ENCODE results near the gene LDB2. TPM values are rescaled to one million over a fixed set of nuclear protein-coding genes. Genes with fewer than 3 reads are reported as not detected.

Gene LDB2
- total and polyA plus RNA-seq, 5 experiments from 2014 or later, result 0.38 TPM; not detected in 4

- no peaks in the 10 kb centered on the region for H3K4me1 Mint-ChIP-seq
- no peak overlapping the region for H3K4me3 Mint-ChIP-seq
- no peak for DNase-seq
- H3K9me3 Mint-ChIP-seq, result no peaks in the 10 kb centered on the region
- no peaks in the 10 kb centered on the region for H3K36me3 Mint-ChIP-seq
- no peak overlapping the region for H3K27ac Mint-ChIP-seq
- H3K27me3 Mint-ChIP-seq, result peaks cover 0 to 9% (median 4%) of the 10 kb centered on the region in 5 donors
- ATAC-seq, result no peak
- POLR2A ChIA-PET, result no interaction called here
These were observed 70.4 kb downstream of the LDB2 start for GRCh38 chr4:16827794-16828724.

- no peak for ATAC-seq
- H3K27ac Mint-ChIP-seq, result no peak overlapping the region
- POLR2A ChIA-PET, result no interaction called here
These were observed 71.4 kb downstream of the LDB2 start for GRCh38 chr4:16827045-16827444.

GRCh38 chr4:16826406-16826910 lies 72.0 kb downstream of the LDB2 start:
- Mint-ChIP-seq H3K4me1 (no peaks in the 10 kb centered on the region), H3K36me3 (no peaks in the 10 kb centered on the region), H3K27ac (no peak overlapping the region)

More at GRCh38 chr4:16827045-16827444, 71.4 kb downstream of the LDB2 start:
- no peak overlapping the region for H3K4me3 Mint-ChIP-seq
- H3K27me3 Mint-ChIP-seq, result peaks cover 0 to 9% (median 4%) of the 10 kb centered on the region in 5 donors
- H3K4me1 Mint-ChIP-seq, result no peaks in the 10 kb centered on the region
- no peaks in the 10 kb centered on the region for H3K36me3 Mint-ChIP-seq
- no peaks in the 10 kb centered on the region for H3K9me3 Mint-ChIP-seq
- no peak for DNase-seq

GRCh38 chr4:16824278-16824806 lies 74.1 kb downstream of the LDB2 start:
- ATAC-seq (no peak), DNase-seq (no peak)
- H3K9me3 Mint-ChIP-seq, result no peaks in the 10 kb centered on the region
- no peak overlapping the region for H3K27ac Mint-ChIP-seq
- peaks cover 0 to 9% (median 1%) of the 10 kb centered on the region in 5 donors for H3K27me3 Mint-ChIP-seq
- no peaks in the 10 kb centered on the region for H3K36me3 Mint-ChIP-seq
- H3K4me3 Mint-ChIP-seq, result no peak overlapping the region
- H3K4me1 Mint-ChIP-seq, result no peaks in the 10 kb centered on the region
- POLR2A ChIA-PET, result no interaction called here

More at GRCh38 chr4:16826406-16826910, 72.0 kb downstream of the LDB2 start:
- no peak for DNase-seq
- peaks cover 0 to 9% (median 4%) of the 10 kb centered on the region in 5 donors for H3K27me3 Mint-ChIP-seq
- no peak for ATAC-seq
- no peaks in the 10 kb centered on the region for H3K9me3 Mint-ChIP-seq
- POLR2A ChIA-PET, result no interaction called here
- H3K4me3 Mint-ChIP-seq, result no peak overlapping the region

GRCh38 chr4:16820329-16820728 lies 78.1 kb downstream of the LDB2 start:
- POLR2A ChIA-PET, result no interaction called here
- no peak for ATAC-seq
- H3K4me1 Mint-ChIP-seq, result no peaks in the 10 kb centered on the region
- H3K36me3 Mint-ChIP-seq, result no peaks in the 10 kb centered on the region
- H3K27me3 Mint-ChIP-seq, result peaks cover 0 to 10% (median 4%) of the 10 kb centered on the region in 5 donors
- DNase-seq, result no peak
- H3K27ac Mint-ChIP-seq, result peak overlapping the region in 1 of 10 donors; percentile 16
- H3K4me3 Mint-ChIP-seq, result peak overlapping the region in 1 of 10 donors; percentile 16
- no peaks in the 10 kb centered on the region for H3K9me3 Mint-ChIP-seq

- no peak for ATAC-seq
- Mint-ChIP-seq H3K4me3 (no peak overlapping the region), H3K27me3 (peaks cover 0 to 10% (median 4%) of the 10 kb centered on the region in 5 donors), H3K9me3 (no peaks in the 10 kb centered on the region), H3K4me1 (no peaks in the 10 kb centered on the region), H3K36me3 (no peaks in the 10 kb centered on the region), H3K27ac (no peak overlapping the region)
- no peak for DNase-seq
- POLR2A ChIA-PET, result no interaction called here
These were observed 78.8 kb downstream of the LDB2 start for GRCh38 chr4:16819652-16820051.

- DNase-seq (no peak), ATAC-seq (no peak)
- no peaks in the 10 kb centered on the region for H3K36me3 Mint-ChIP-seq
- no peaks in the 10 kb centered on the region for H3K4me1 Mint-ChIP-seq
- POLR2A ChIA-PET, result no interaction called here
- H3K27me3 Mint-ChIP-seq, result peaks cover 0 to 10% (median 4%) of the 10 kb centered on the region in 5 donors
- no peaks in the 10 kb centered on the region for H3K9me3 Mint-ChIP-seq
- H3K27ac Mint-ChIP-seq, result no peak overlapping the region
- H3K4me3 Mint-ChIP-seq, result no peak overlapping the region
These were observed 80.4 kb downstream of the LDB2 start for GRCh38 chr4:16818005-16818404.

- Mint-ChIP-seq H3K27ac (no peak overlapping the region), H3K4me3 (no peak overlapping the region), H3K27me3 (peaks cover 0 to 10% (median 4%) of the 10 kb centered on the region in 5 donors), H3K4me1 (no peaks in the 10 kb centered on the region), H3K9me3 (no peaks in the 10 kb centered on the region), H3K36me3 (no peaks in the 10 kb centered on the region)
- POLR2A ChIA-PET, result no interaction called here
- no peak for DNase-seq
- no peak for ATAC-seq
These were observed 81.2 kb downstream of the LDB2 start for GRCh38 chr4:16817286-16817685.

- POLR2A ChIA-PET, result no interaction called here
- Mint-ChIP-seq H3K27ac (no peak overlapping the region), H3K9me3 (peaks cover 0 to 4% (median 0%) of the 10 kb centered on the region in 9 donors), H3K36me3 (no peaks in the 10 kb centered on the region), H3K4me3 (no peak overlapping the region), H3K27me3 (peaks cover 0 to 10% (median 4%) of the 10 kb centered on the region in 5 donors), H3K4me1 (no peaks in the 10 kb centered on the region)
- ATAC-seq (no peak), DNase-seq (no peak)
These were observed 84.1 kb downstream of the LDB2 start for GRCh38 chr4:16814361-16814760.

GRCh38 chr4:16812041-16812440 lies 86.4 kb downstream of the LDB2 start:
- Mint-ChIP-seq H3K4me1 (no peaks in the 10 kb centered on the region), H3K27ac (no peak overlapping the region), H3K36me3 (no peaks in the 10 kb centered on the region), H3K9me3 (peaks cover 0 to 9% (median 0%) of the 10 kb centered on the region in 9 donors), H3K27me3 (peaks cover 0 to 4% (median 4%) of the 10 kb centered on the region in 5 donors), H3K4me3 (no peak overlapping the region)
- POLR2A ChIA-PET, result no interaction called here
- DNase-seq (no peak), ATAC-seq (no peak)

- no peak overlapping the region for H3K4me3 Mint-ChIP-seq
- POLR2A ChIA-PET, result no interaction called here
These were observed 88.5 kb downstream of the LDB2 start for GRCh38 chr4:16809943-16810342.

GRCh38 chr4:16809064-16809463 lies 89.4 kb downstream of the LDB2 start:
- ATAC-seq (no peak), DNase-seq (no peak)
- Mint-ChIP-seq H3K9me3 (peaks cover 0 to 9% (median 0%) of the 10 kb centered on the region in 9 donors), H3K27me3 (peaks cover 0 to 4% (median 0%) of the 10 kb centered on the region in 5 donors), H3K4me3 (no peak overlapping the region), H3K36me3 (no peaks in the 10 kb centered on the region), H3K4me1 (no peaks in the 10 kb centered on the region), H3K27ac (no peak overlapping the region)
- POLR2A ChIA-PET, result no interaction called here

More at GRCh38 chr4:16809943-16810342, 88.5 kb downstream of the LDB2 start:
- Mint-ChIP-seq H3K27ac (no peak overlapping the region), H3K4me1 (no peaks in the 10 kb centered on the region), H3K36me3 (no peaks in the 10 kb centered on the region), H3K9me3 (peaks cover 0 to 9% (median 0%) of the 10 kb centered on the region in 9 donors), H3K27me3 (peaks cover 0 to 4% (median 0%) of the 10 kb centered on the region in 5 donors)
- no peak for DNase-seq
- ATAC-seq, result no peak

- POLR2A ChIA-PET, result no interaction called here
These were observed 91.1 kb downstream of the LDB2 start for GRCh38 chr4:16807355-16807754.

More at GRCh38 chr4:16807355-16807754, 91.1 kb downstream of the LDB2 start:
- Mint-ChIP-seq H3K36me3 (no peaks in the 10 kb centered on the region), H3K9me3 (peaks cover 0 to 9% (median 0%) of the 10 kb centered on the region in 9 donors), H3K4me1 (no peaks in the 10 kb centered on the region), H3K27ac (peak overlapping the region in 1 of 10 donors; percentile 16), H3K4me3 (no peak overlapping the region), H3K27me3 (peaks cover 0 to 4% (median 0%) of the 10 kb centered on the region in 5 donors)
- ATAC-seq (no peak), DNase-seq (no peak)

Measured in naive thymus-derived CD8-positive, alpha-beta T cell (primary cell).